NCI-H1092 treated with DMSO at 0.1 percent for 48 hours (cell line): ENCODE results near the gene FBXO3.
"Not testable (repeated sequence)": the region's sequence is repeated elsewhere in the genome, so short reads cannot be mapped to it uniquely, and the experiment has no call there.

Experiments used
- DNase-seq: peaks from one replicate; lab custom pipeline; 2025; lab: John Stamatoyannopoulos, UW

FBXO3 gene

GRCh38 chr11:33729072-33729664 lies 45.2 kb downstream of the FBXO3 start:
- not testable (repeated sequence) for DNase-seq

GRCh38 chr11:33727539-33727938 lies 46.8 kb downstream of the FBXO3 start:
- DNase-seq = not testable (repeated sequence)

GRCh38 chr11:33725496-33725895 lies 48.8 kb downstream of the FBXO3 start:
- DNase-seq = no peak

- no peak for DNase-seq
Measured at GRCh38 chr11:33724644-33725035, 49.7 kb downstream of the FBXO3 start.

GRCh38 chr11:33723238-33723881 lies 51.0 kb downstream of the FBXO3 start:
- no peak for DNase-seq

GRCh38 chr11:33722590-33723234 lies 51.6 kb downstream of the FBXO3 start:
- DNase-seq = no peak

- DNase-seq = no peak
Measured at GRCh38 chr11:33721984-33722383, 52.3 kb downstream of the FBXO3 start.

GRCh38 chr11:33721426-33721825 lies 52.9 kb downstream of the FBXO3 start:
- DNase-seq = no peak

- DNase-seq = no peak
Measured at GRCh38 chr11:33719587-33719986, 54.7 kb downstream of the FBXO3 start.

- no peak for DNase-seq
Measured at GRCh38 chr11:33718440-33718839, 55.9 kb downstream of the FBXO3 start.

GRCh38 chr11:33716243-33716642 lies 58.1 kb downstream of the FBXO3 start:
- no peak for DNase-seq

- DNase-seq = no peak
Measured at GRCh38 chr11:33713856-33714398, 60.4 kb downstream of the FBXO3 start.

GRCh38 chr11:33713151-33713855 lies 61.0 kb downstream of the FBXO3 start:
- DNase-seq = no peak

GRCh38 chr11:33712436-33712835 lies 61.9 kb downstream of the FBXO3 start:
- no peak for DNase-seq

GRCh38 chr11:33709466-33709865 lies 64.9 kb downstream of the FBXO3 start:
- DNase-seq = no peak

- DNase-seq = no peak
Measured at GRCh38 chr11:33708985-33709384, 65.3 kb downstream of the FBXO3 start.

- not testable (repeated sequence) for DNase-seq
Measured at GRCh38 chr11:33707831-33708230, 66.5 kb downstream of the FBXO3 start.

GRCh38 chr11:33706966-33707365 lies 67.4 kb downstream of the FBXO3 start:
- DNase-seq = no peak

GRCh38 chr11:33706546-33706945 lies 67.8 kb downstream of the FBXO3 start:
- no peak for DNase-seq

- no peak for DNase-seq
Measured at GRCh38 chr11:33704240-33705002, 69.9 kb downstream of the FBXO3 start.

GRCh38 chr11:33703788-33704187 lies 70.5 kb downstream of the FBXO3 start:
- DNase-seq = no peak

- DNase-seq = no peak
Measured at GRCh38 chr11:33703234-33703633, 71.1 kb downstream of the FBXO3 start.
